Loucy (cell line): Measurements from ENCODE around the gene OR1J4.

Experiments used
- EZH2phosphoT487 ChIP-seq: fragments of 200-600 bp; IDR thresholded peaks from 2 replicates; pipeline ENCODE4 v1.6.1; 2018; ENCODE audit warnings: antibody characterized with exemption, mild to moderate bottlenecking, moderate library complexity, borderline replicate concordance
- TF ChIP-seq, protein P1 (sequence below): fragments of 200-600 bp; sonication (generic); conservative IDR thresholded peaks from 2 replicates; pipeline ENCODE4 v1.5.1; 2014; ENCODE audit warnings: mild to moderate bottlenecking, antibody characterized with exemption, low read length

DNA sequence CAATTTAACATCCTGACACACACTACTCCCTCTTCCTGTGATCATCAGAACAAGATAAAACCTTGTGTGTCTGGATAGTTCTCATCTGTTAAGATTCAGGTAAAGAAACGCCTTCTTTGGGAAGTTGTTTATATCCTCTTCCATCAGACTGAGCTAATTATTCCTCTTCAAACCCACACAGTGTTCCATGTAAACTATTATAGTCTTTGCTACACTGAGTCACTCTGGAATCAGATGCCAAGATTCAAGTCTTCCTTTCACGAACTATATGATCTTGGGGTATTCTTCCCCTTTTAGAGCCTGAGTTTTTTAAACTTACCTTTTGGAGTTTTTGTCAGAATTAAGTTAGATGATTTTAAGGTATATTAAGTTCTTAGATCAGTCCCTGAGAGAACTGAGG lies 43.2 kb upstream of the OR1J4 start:
- TF ChIP-seq, protein P1, sequence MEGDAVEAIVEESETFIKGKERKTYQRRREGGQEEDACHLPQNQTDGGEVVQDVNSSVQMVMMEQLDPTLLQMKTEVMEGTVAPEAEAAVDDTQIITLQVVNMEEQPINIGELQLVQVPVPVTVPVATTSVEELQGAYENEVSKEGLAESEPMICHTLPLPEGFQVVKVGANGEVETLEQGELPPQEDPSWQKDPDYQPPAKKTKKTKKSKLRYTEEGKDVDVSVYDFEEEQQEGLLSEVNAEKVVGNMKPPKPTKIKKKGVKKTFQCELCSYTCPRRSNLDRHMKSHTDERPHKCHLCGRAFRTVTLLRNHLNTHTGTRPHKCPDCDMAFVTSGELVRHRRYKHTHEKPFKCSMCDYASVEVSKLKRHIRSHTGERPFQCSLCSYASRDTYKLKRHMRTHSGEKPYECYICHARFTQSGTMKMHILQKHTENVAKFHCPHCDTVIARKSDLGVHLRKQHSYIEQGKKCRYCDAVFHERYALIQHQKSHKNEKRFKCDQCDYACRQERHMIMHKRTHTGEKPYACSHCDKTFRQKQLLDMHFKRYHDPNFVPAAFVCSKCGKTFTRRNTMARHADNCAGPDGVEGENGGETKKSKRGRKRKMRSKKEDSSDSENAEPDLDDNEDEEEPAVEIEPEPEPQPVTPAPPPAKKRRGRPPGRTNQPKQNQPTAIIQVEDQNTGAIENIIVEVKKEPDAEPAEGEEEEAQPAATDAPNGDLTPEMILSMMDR: no peak
- no peak for TF ChIP-seq EZH2phosphoT487
